HG02852 (cell line): ENCODE measurements around the gene LRRC40.
"Not testable (repeated sequence)": the region's sequence is repeated elsewhere in the genome, so short reads cannot be mapped to it uniquely, and the experiment has no call there.

Experiments
- ATAC-seq: cut with Tn5 transposase; IDR thresholded peaks from one replicate; pipeline ENCODE4 v1.9.1; 2021; ENCODE audit warnings: mild to moderate bottlenecking, moderate library complexity; ENCODE audit not compliant: unreplicated experiment

Gene LRRC40

DNA sequence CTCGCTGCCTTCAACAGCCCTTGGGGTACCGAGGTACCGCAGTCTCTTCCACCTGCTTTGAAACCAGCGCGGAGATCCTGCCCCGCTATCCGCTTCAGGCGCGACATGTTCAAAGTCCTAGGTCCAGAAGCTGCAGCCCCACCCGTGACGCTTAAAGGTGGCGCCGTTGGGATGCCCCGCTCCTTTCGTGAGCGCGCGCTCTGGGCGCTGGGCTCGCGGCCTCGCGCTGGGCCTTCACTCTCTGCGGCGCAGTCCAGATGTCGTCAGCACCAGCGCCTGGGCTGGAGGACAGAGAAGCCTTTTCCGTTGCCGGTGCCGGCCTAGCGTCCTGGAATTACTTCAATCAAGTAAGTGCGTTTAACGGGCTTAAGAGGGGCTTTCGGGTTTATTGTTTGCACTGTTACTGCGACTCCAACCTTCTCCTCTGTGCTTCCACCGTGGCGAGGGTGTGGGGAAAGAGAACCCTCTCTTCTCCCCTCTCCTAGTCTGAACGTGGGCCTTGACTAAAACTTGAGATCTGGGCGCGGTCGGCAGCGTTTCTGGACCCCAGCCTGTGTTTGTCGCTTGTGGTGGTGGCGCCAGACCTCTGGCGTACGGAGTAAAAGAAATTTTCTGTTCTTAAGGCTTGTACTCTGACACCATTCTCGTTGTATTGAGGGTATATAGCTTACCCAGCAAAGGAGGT lies at the start of gene LRRC40:
Gene LRRC40, minus strand, starts transcription at position 146 of the 685 bp plus-strand sequence. Its CDS starts 39 bp downstream, at position 107.
- ATAC-seq, result peak; percentile 66

DNA sequence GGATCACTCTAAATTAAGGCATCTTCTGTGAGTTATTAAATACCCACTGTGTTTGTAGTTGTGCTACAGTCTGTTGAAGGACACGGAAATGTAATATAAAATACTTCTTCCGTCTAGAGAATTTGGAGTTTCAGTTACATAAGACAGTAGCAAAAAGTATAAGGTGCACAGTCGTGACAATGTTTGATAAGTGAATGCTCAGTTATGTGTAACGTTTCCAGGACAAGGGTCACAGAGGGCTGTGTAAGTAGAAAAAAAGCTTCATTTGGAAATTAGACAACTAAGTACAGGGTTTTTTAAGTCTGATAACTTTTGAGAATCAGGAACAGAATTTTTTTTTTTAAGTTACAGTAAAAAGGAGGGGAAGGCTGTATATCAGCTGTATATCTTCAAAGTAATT lies 43.4 kb upstream of the LRRC40 start:
- ATAC-seq, result no peak

DNA sequence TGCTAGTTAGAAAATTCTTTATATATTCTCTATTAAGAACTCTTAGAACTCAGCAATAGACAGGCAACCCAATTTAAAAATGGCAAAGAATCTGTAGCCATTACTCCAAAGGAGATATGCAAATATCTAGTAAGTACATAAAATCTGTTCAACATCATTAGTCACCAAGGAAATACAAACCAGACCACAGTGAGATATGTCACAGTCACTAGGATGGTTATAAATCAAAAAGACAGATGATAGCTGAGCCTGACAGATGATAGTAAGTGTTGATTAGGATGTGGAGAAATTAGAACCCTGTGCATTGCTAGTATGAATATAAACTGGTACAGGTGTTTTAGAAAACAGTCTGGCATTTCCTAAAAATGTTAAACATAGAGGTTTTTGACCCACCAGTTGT lies 42.4 kb upstream of the LRRC40 start:
- no peak for ATAC-seq

DNA sequence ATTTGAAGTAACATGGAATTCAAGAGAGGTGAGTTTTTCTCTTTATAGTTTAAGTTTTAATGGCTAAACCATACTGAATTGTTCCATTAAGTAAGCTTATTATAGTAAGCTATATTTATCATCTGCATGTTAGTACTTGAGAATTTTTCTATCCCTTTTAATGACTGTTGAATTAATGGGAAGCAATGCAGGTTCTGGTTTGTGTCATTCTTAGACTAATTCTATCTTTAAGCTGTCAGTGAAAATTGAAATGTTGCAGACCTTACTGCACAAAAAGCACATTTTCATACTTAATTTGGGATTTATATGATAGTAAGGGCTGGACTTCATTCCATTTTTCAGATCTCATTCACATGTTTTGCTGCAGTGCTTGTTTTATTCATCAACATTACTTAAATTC lies 41.7 kb upstream of the LRRC40 start:
- no peak for ATAC-seq

DNA sequence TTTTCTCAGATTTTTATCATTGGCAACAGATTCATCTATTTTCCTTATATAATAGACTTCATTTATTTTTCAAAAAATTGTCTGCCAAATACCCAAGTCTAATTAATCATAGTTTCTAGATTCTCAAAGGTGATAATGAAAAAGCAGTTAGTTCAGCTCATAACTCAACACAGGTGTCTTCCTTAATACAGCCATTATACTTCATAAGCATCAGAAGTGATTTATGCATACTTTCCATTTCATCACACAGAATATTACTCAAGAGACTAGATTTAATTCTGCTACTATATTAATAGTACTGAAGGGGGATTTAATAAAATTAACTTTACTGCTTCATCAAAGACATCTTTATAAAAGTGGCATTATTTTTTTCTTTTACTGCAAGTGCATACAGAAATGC lies 34.6 kb upstream of the LRRC40 start:
- ATAC-seq, result no peak

DNA sequence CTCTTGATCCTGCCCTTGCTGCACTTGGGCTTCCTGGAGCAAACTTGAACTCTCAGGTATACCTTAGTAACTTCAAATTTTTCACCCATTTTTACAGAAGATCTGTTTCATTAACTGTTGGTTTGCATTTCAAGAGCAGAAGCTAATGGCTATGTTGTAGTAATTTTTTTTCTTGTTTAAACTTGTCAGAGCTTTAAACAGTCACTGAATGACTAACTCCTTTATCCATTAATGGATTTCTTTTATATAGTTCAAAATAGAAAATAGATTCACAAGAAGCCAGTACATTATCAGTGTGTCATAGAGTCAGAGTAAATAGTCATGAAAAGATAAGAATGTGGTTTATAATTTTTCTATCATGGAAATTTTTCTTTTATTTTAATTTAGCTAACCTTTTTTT lies 29.4 kb upstream of the LRRC40 start:
- ATAC-seq, result no peak

DNA sequence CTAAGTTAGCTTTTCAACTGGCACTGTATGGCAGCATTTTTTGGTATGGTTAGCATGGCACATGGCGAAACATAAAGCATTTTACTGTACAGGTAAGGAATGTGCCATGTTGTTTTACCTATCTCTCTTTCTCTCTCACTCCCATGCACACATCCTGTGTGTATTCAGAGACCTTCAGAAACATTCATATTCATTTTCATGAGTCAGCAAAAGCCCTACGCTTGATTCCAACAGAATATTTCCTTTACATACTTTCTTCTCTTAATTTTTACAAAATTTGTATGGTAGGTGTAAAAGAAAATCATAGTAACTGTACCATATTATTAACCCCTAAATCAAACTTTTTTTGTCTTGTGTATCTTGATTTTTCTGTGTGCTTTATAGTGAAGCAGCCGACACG lies 26.1 kb upstream of the LRRC40 start:
- ATAC-seq, result no peak

DNA sequence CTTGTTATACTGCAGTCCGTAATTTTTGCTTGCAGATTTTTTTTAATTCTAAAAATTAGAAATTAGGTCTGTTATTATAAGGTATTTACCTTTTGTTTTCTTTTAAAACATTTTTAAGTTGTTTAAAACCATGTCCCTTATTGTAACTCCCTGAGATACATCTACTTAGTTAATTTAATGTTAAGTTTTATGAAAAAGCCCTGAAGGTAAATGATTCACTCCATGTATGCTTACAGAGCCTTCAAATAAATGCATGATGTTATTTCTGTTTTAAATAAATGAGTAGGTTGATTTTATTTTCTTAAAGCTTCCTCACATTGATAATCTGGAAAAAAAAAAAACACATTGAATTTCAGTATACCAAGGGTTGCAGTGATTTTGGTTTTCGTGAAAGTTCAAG lies 23.3 kb upstream of the LRRC40 start:
- ATAC-seq, result no peak

DNA sequence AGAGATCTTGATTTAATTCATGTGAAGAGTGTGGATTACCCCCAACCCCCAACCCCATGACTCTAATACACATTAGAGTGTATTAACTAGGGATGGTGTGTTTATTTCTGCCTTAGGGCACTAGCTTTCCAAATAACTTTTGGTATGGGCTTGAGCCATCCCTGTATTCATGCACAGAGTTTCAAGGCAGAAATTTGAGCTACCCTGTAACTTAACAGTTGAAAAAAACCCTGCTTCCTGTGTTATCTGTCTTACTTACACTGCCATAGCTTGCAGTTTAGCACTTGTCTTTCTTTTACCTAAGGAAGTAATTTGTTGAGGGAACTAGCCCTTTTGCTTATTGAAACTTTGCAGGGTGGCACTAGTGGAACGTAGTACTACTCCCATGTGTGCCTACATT lies 22.1 kb upstream of the LRRC40 start:
- ATAC-seq, result no peak

DNA sequence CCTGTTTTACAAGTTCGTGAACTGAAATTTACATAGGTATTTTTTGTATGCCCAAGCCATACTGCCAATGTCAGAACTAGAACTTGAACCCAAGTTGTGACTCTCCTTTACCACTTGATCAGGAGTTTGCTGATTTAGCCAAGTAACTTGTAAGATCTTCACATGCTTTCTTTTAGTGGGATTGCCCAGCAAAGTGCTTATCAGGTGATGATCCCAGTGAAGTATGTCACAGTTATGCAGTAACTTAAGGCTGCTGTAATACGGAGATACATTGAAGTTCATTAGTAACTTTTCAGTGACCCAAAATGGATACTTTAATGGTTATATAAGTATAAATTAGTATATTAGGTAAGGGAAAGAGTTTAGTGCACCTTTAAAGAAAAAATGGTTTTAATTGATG lies 19.6 kb upstream of the LRRC40 start:
- no peak for ATAC-seq

DNA sequence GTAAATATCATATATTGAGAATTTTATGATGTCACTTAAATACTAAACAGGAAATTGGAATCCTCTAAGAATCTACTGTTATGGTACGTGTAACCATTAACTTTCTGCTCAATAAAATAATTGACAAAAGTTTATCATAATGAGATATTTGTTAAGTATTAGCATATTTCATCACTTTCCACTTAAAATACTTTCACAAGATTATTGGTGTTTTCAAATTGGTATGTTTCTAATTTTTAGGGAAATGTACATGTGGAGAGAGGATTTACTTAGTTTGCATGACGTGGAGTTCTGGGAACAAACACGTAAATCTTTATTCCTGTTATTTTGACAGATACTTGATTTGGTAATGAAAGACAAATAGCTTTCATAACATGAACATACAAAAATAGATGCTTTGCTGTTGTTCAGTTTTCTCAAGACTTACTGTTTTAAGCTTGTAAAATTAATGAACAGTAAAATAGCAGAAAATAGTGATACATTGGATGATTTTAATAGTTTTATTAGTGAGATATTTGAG lies 17.4 kb upstream of the LRRC40 start:
- no peak for ATAC-seq

DNA sequence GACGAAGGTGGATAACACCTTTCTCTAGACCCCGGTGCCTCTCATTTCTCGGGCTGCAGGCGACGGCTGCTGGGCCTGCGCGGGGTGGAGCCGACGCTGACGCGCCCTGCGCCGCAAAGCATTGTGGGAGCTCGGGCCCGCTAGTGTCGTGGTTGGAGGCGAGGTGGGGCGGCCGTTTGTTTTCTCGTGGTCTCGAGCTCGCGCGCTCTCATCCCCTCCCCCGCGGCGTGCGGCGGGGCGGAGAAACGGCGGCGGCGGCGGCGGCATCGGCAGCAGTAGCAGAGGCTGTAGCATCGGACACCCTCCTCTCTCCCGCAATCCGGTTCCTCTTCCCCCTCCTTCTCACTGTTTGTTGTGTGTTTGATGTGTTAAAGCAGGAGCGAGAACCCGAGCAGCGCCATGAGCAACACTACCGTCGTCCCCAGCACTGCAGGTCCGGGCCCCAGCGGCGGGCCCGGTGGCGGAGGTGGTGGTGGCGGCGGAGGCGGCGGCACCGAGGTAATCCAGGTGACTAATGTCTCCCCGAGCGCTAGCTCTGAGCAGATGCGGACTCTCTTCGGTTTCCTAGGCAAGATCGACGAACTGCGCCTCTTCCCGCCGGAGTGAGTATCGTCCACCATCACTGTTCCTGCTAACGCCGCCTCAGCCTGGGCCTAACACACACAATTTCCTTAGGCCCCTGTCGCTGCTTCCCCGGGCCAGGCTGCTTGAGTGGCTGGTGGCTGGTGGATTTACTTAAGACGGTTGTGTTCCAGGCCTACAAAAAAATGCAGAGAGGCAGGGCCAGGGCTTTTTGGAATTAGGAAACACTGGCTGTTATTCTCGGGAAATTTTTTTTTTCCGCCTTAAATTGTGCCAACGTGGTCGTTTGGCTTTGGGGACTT lies 16.1 kb upstream of the LRRC40 start, which contains the start of gene SRSF11:
Gene SRSF11, plus strand, starts transcription at position 143 of the 884 bp plus-strand sequence. Its CDS starts 257 bp downstream, at position 400.
- ATAC-seq, result peak; percentile 95

DNA sequence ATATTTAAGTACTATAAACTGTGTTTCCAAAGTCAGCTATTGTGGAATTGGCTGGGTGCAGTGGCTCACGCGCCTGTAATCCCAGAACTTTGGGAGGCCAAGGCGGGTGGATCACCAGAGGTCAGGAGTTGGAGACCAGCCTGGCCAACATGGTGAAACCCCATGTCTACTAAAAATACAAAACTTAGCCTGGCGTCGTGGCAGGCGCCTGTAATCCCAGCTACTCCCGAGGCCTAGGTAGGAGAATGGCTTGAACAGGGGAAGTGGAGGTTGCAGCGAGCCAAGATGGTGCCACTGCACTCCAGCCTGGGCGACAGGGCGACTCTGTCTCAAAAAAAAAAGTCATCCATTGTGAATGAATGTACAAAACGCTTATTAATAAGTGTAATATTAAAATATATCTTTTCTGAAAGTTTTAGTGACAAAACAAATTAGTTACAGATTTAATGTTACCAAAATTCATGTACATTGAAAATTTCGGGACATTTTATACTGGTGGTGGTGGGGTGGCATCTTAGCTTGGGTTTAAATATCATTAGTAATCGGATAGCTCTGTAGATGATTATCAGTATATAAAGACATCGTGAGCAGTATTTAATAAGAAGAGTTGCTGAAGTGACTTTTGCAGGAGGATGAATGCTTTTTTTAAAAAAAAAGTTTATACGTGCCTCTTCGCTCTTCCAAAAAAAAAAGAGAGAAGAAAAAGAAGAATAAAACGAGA lies 15.3 kb upstream of the LRRC40 start:
- peak; percentile 2 for ATAC-seq

DNA sequence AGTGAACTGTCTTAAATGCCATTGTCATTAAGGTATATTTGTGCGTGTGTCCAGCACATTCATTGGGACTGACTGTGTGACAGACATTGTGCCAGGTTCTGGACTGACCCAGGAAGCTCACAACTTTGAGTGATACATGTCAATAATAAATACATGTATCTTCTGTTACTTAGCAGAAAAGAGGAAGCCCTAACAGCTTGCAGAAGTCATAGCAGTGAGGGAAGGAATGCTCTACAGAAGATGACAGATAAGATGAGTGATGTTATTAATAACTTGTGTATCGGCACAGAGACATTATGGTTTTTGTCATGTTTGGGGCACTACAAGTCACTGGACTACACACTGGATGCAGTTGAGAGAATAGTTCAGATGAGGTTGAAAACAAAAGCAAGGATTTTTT lies 14.6 kb upstream of the LRRC40 start:
- no peak for ATAC-seq

DNA sequence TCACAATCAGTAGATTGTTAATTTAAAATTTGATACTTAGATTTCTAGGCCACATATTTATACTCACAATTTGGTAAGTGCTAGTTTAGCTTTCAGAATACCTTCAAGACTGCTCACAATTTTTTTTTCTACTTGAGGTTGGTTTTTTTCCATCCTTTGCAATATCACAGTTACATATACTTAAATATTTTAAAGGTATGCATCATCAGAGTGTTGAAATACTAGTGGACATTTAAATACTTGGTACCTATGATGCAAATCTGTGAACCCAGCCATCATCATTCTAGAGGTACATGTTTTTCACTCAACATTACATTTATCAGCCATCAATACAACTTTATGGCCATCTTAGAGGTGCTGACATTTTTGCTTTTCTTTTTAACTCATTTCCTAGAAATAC lies 6.2 kb upstream of the LRRC40 start:
- ATAC-seq, result no peak

DNA sequence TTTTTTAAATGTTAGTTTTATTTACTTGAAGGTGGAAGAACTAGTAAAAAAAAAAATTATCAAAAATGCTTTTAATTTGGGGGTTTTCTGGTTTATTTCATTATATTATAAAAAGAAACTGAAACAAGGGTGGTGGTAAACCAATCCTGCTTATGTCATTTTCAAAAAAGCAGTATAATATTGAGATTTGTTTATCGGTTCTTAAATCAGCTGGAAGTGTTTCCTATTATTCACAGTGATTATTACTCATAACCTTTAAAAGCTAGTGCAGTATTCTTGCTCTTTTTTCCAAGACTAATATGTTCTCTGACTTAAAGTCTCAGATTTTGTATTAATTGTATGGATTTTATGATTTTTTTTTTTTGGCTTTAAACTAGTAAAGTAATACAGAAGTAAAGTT lies 5.4 kb upstream of the LRRC40 start:
- no peak for ATAC-seq

DNA sequence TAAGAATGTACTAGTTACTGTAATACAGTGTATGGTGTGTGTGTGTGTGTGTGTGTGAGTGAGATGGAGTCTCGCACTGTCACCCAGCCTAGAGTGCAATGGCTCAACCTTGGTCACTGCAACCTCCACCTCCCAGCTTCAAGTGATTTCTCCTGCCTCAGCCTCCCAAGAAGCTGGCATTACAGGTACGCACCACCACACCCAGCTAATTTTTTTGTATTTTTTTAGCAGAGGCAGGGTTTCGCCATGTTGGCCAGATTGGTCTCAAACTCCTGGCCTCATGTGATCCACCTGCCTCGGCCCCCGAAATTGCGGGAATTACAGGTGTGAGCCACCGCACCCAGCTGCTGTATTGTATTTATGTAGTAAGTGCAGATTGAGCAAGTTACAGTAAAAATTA lies 2.9 kb upstream of the LRRC40 start:
- ATAC-seq, result no peak

DNA sequence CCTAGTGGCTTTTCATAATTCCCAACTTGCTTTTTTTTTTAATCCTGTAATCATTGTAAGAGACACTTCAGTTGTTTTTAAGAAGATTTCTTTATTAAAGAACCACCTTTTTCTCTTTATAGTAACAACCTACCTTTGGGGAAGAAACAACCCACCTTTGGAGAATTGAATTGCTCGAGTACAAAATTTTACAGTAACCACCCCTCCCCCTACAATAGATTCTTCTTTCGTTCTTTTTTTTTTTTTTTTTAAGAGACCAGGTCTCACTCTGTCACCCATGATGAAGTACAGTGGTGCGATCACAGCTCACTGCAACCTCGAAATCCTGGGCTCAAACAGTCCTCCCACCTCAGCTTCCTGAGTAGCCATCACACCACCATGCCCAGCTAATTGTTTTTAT lies 2.1 kb upstream of the LRRC40 start:
- ATAC-seq, result no peak

DNA sequence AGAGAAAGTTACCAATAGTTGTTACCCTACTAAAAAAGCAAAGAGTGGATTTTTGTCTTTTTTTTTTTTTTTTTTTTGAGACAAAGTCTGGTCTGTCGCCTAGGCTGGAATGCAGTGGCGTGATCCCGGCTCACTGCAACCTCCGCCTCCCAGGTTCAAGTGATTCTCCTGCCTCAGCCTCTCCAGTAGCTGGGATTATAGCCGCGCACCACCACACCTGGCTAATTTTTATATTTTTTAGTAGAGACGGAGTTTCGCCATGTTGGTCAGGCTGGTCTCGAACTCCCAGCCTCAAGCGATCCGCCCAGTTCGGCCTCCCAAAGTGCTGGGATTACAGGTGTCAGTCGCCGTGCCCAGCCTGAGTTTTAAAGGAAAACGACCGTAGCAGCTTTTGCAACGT lies 1.5 kb upstream of the LRRC40 start:
- ATAC-seq, result not testable (repeated sequence)

DNA sequence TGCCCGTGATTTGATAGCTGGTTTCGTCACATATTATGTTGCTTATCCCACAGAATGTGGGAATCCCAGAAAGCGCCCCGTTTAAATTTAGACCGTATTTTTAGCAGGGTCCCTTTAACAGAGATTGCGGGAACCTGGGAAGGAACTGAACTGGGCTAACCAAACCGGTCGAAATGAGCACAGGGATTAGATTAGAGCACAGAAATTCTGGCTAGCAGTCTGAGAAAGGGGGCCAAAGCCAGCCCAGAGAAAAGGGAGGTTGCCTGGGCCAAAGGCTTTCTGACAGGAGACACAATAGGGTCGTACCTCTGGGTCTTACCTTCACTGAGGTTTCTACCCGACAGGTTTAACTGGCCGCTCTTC lies 327 bp downstream of the LRRC40 start:
- peak; percentile 32 for ATAC-seq

DNA sequence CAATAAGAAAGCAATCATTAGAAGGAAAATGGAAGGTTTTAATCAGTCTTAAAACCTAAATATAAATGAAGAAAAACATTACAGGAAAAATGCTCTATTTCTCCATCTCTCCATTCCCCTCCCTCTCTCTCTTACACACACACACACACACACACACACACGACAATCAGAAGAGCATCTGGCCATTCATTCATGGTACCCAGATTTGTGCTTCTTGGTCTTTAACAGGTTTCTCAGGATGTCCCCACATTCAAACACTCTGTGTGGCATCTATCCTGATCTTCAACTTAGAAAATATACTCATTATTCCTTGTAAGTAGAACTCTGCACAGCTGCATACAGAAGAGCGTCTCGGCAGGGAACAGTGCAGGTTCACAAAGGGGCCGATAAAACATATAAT lies 779 bp downstream of the LRRC40 start:
- no peak for ATAC-seq
